ENCODE results near the gene AATF.

Gene AATF

DNA sequence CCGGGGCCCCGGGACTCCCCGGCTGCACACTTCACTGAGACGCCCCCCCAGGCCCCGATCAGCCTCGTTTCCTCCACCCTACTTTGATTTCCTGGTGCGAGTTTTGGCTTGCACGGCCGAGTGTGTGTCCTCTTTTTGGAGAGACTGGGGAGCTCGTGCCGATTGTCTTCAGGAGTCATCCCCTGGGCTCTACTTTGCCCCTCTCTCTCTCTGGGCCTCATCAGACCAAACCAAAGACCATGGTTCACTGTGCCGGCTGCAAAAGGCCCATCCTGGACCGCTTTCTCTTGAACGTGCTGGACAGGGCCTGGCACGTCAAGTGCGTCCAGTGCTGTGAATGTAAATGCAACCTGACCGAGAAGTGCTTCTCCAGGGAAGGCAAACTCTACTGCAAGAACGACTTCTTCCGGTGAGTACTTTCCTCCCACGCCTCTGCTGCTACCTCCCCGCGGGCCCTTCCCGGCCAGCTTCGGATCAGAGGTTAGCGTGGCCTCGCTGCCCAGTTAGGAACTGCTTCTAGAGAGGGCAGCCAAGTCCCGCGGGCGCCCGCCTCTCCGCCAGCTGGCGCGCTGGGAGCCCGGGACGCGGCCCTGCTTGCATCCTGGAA lies 10.7 kb upstream of the AATF start:
- Histone ChIP-seq H3K36me3 (no peaks in the 10 kb centered on the region), H3K9me3 (no peaks in the 10 kb centered on the region), H3K27me3 (peaks cover 100% of the 10 kb centered on the region), H3K4me3 (ENCODE audit: low read depth in 1 of 2, low read length in 1 of 2) (peak overlapping the region in 1 of 2 experiments; percentile 45), H3K4me1 (ENCODE audit: control insufficient read depth in 1 of 2, insufficient read depth in 1 of 2, low read depth in 1 of 2, low read length in 1 of 2) (peaks cover 58 to 74% of the 10 kb centered on the region in 2 experiments), H3K27ac (no peak overlapping the region)
- TF ChIP-seq, protein P1, sequence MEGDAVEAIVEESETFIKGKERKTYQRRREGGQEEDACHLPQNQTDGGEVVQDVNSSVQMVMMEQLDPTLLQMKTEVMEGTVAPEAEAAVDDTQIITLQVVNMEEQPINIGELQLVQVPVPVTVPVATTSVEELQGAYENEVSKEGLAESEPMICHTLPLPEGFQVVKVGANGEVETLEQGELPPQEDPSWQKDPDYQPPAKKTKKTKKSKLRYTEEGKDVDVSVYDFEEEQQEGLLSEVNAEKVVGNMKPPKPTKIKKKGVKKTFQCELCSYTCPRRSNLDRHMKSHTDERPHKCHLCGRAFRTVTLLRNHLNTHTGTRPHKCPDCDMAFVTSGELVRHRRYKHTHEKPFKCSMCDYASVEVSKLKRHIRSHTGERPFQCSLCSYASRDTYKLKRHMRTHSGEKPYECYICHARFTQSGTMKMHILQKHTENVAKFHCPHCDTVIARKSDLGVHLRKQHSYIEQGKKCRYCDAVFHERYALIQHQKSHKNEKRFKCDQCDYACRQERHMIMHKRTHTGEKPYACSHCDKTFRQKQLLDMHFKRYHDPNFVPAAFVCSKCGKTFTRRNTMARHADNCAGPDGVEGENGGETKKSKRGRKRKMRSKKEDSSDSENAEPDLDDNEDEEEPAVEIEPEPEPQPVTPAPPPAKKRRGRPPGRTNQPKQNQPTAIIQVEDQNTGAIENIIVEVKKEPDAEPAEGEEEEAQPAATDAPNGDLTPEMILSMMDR (IDR thresholded peaks at IDR 0.05) = no peak

GRCh38 chr17:36938566-36939051 lies 10.1 kb upstream of the AATF start:
- no peak overlapping the region for H3K27ac ChIP-seq
- no peaks in the 10 kb centered on the region for H3K9me3 ChIP-seq
- H3K4me1 ChIP-seq (ENCODE audit: control insufficient read depth in 1 of 2, insufficient read depth in 1 of 2, low read depth in 1 of 2, low read length in 1 of 2) = peaks cover 63 to 77% of the 10 kb centered on the region in 2 experiments
- TF ChIP-seq, protein P1 (IDR thresholded peaks at IDR 0.05) = no peak
- peaks cover 100% of the 10 kb centered on the region for H3K27me3 ChIP-seq
- H3K36me3 ChIP-seq = no peaks in the 10 kb centered on the region
- H3K4me3 ChIP-seq (ENCODE audit: low read depth in 1 of 2, low read length in 1 of 2) = no peak overlapping the region

GRCh38 chr17:36939052-36939801 lies 9.5 kb upstream of the AATF start:
- H3K4me3 ChIP-seq (ENCODE audit: low read depth in 1 of 2, low read length in 1 of 2) = no peak overlapping the region
- H3K9me3 ChIP-seq = no peaks in the 10 kb centered on the region
- H3K27me3 ChIP-seq = peaks cover 100% of the 10 kb centered on the region
- H3K27ac ChIP-seq = no peak overlapping the region
- TF ChIP-seq, protein P1 (IDR thresholded peaks at IDR 0.05) = no peak
- no peaks in the 10 kb centered on the region for H3K36me3 ChIP-seq
- H3K4me1 ChIP-seq (ENCODE audit: control insufficient read depth in 1 of 2, insufficient read depth in 1 of 2, low read depth in 1 of 2, low read length in 1 of 2) = peaks cover 65 to 79% of the 10 kb centered on the region in 2 experiments

DNA sequence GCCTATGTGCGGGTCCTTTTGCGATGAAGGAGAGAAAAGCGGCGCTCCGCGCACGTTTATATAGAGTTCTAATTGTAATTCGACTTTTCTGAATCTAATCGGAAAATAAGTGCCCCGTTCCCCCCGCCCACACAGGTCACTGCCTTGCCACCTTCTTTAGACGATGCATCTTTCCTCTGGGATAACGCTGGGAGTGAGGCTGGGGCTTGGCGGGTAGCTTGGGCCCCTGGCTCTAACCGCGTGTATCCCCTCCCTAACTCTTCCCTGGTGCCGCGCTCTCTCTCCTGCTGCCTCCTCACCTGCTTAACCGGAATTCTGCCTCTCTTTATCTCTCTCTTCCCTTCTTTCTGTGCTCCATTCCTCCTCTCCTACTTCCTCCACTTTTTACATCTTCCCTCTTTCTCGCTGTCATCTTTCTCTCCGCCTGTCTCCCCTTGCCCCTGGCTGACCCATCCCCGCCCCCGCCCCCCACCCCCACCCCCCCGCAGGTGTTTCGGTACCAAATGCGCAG lies 8.9 kb upstream of the AATF start:
- Histone ChIP-seq H3K9me3 (no peaks in the 10 kb centered on the region), H3K27ac (no peak overlapping the region), H3K4me1 (ENCODE audit: control insufficient read depth in 1 of 2, insufficient read depth in 1 of 2, low read depth in 1 of 2, low read length in 1 of 2) (peaks cover 63 to 73% of the 10 kb centered on the region in 2 experiments), H3K27me3 (peaks cover 100% of the 10 kb centered on the region), H3K4me3 (ENCODE audit: low read depth in 1 of 2, low read length in 1 of 2) (no peak overlapping the region), H3K36me3 (no peaks in the 10 kb centered on the region)
- TF ChIP-seq, protein P1 (IDR thresholded peaks at IDR 0.05) = no peak

DNA sequence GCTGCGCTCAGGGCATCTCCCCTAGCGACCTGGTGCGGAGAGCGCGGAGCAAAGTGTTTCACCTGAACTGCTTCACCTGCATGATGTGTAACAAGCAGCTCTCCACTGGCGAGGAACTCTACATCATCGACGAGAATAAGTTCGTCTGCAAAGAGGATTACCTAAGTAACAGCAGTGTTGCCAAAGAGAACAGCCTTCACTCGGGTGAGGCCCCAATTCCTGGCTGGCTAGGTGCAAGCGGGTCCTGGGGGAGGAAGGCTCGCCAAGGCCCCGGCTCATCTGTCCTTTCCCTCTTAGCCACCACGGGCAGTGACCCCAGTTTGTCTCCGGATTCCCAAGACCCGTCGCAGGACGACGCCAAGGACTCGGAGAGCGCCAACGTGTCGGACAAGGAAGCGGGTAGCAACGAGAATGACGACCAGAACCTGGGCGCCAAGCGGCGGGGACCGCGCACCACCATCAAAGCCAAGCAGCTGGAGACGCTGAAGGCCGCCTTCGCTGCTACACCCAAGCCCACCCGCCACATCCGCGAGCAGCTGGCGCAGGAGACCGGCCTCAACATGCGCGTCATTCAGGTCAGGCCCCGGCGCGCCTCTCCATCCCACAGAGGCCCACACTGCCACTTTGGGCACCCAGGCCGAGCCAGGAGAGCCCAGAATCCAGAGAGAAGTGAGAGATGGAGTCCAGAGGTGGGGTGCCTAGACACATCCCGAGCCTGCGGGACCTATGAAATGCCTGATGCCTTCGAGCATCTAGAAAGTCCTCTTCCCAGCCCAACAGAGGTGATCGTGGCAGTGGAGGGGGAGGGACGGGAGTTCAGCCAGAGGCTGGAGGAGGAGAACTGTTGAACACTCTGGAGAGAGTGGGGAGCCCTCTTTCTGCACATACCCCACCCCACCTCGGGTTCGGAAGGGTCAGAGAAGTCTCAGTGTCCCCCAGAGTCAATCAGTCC lies 8.2 kb upstream of the AATF start:
- no peak overlapping the region for H3K27ac ChIP-seq
- no peaks in the 10 kb centered on the region for H3K36me3 ChIP-seq
- no peaks in the 10 kb centered on the region for H3K9me3 ChIP-seq
- peaks cover 58 to 65% of the 10 kb centered on the region in 2 experiments for H3K4me1 ChIP-seq (ENCODE audit: control insufficient read depth in 1 of 2, insufficient read depth in 1 of 2, low read depth in 1 of 2, low read length in 1 of 2)
- peaks cover 100% of the 10 kb centered on the region for H3K27me3 ChIP-seq
- H3K4me3 ChIP-seq (ENCODE audit: low read depth in 1 of 2, low read length in 1 of 2) = no peak overlapping the region
- TF ChIP-seq, protein P1 (IDR thresholded peaks at IDR 0.05) = no peak
